ENCODE data around the gene NUDT7.

Gene NUDT7

GRCh38 chr16:77711179-77711578 lies 11.1 kb upstream of the NUDT7 start:
- Histone ChIP-seq H3K36me3 (ENCODE audit: control insufficient read depth, low read length) (no peaks in the 10 kb centered on the region), H3K9me3 (ENCODE audit: control insufficient read depth, insufficient read depth, low read length) (no peaks in the 10 kb centered on the region), H3F3A (ENCODE audit: control insufficient read depth, insufficient read depth) (no peaks in the 10 kb centered on the region), H3K27ac (ENCODE audit: low read depth, low read length) (no peak overlapping the region), H3K9me2 (replicated peaks; ENCODE audit: control insufficient read depth, low read length) (no peaks in the 10 kb centered on the region), H3K4me1 (ENCODE audit: control insufficient read depth, low read length) (no peaks in the 10 kb centered on the region), H3K79me2 (ENCODE audit: control insufficient read depth, low read length) (no peaks in the 10 kb centered on the region), H3K4me3 (ENCODE audit: low read length) (no peak overlapping the region), H3K27me3 (ENCODE audit: control insufficient read depth, low read length) (no peaks in the 10 kb centered on the region), H4K20me1 (ENCODE audit: control insufficient read depth, insufficient read depth, low read depth, low read length) (no peaks in the 10 kb centered on the region), H3K4me2 (ENCODE audit: low read length) (no peak overlapping the region)
- no peak for TF ChIP-seq EZH2phosphoT487 (IDR thresholded peaks at IDR 0.05; ENCODE audit: borderline replicate concordance, low read length)
- no peak for TF ChIP-seq CTCF (IDR thresholded peaks at IDR 0.05; ENCODE audit: low read depth, low read length, poor library complexity, severe bottlenecking)

GRCh38 chr16:77711775-77712174 lies 10.5 kb upstream of the NUDT7 start:
- H3K9me2 ChIP-seq (replicated peaks; ENCODE audit: control insufficient read depth, low read length): no peaks in the 10 kb centered on the region
- H3K9me3 ChIP-seq (ENCODE audit: control insufficient read depth, insufficient read depth, low read length): no peaks in the 10 kb centered on the region
- H3K27ac ChIP-seq (ENCODE audit: low read depth, low read length): no peak overlapping the region
- H3K27me3 ChIP-seq (ENCODE audit: control insufficient read depth, low read length): no peaks in the 10 kb centered on the region
- TF ChIP-seq CTCF (IDR thresholded peaks at IDR 0.05; ENCODE audit: low read depth, low read length, poor library complexity, severe bottlenecking): no peak
- no peak for TF ChIP-seq EZH2phosphoT487 (IDR thresholded peaks at IDR 0.05; ENCODE audit: borderline replicate concordance, low read length)
- H3K4me3 ChIP-seq (ENCODE audit: low read length): no peak overlapping the region
- no peaks in the 10 kb centered on the region for H3K36me3 ChIP-seq (ENCODE audit: control insufficient read depth, low read length)
- no peak overlapping the region for H3K4me2 ChIP-seq (ENCODE audit: low read length)
- no peaks in the 10 kb centered on the region for H3F3A ChIP-seq (ENCODE audit: control insufficient read depth, insufficient read depth)
- no peaks in the 10 kb centered on the region for H4K20me1 ChIP-seq (ENCODE audit: control insufficient read depth, insufficient read depth, low read depth, low read length)
- H3K4me1 ChIP-seq (ENCODE audit: control insufficient read depth, low read length): no peaks in the 10 kb centered on the region
- no peaks in the 10 kb centered on the region for H3K79me2 ChIP-seq (ENCODE audit: control insufficient read depth, low read length)

- no peaks in the 10 kb centered on the region for H3K27me3 ChIP-seq (ENCODE audit: control insufficient read depth, low read length)
- H3K4me1 ChIP-seq (ENCODE audit: control insufficient read depth, low read length): peaks cover 7% of the 10 kb centered on the region
- H4K20me1 ChIP-seq (ENCODE audit: control insufficient read depth, insufficient read depth, low read depth, low read length): no peaks in the 10 kb centered on the region
- H3K27ac ChIP-seq (ENCODE audit: low read depth, low read length): no peak overlapping the region
- H3K36me3 ChIP-seq (ENCODE audit: control insufficient read depth, low read length): no peaks in the 10 kb centered on the region
- H3K4me3 ChIP-seq (ENCODE audit: low read length): no peak overlapping the region
- H3K79me2 ChIP-seq (ENCODE audit: control insufficient read depth, low read length): no peaks in the 10 kb centered on the region
- no peaks in the 10 kb centered on the region for H3K9me2 ChIP-seq (replicated peaks; ENCODE audit: control insufficient read depth, low read length)
- H3F3A ChIP-seq (ENCODE audit: control insufficient read depth, insufficient read depth): no peaks in the 10 kb centered on the region
- H3K9me3 ChIP-seq (ENCODE audit: control insufficient read depth, insufficient read depth, low read length): no peaks in the 10 kb centered on the region
- TF ChIP-seq CTCF (IDR thresholded peaks at IDR 0.05; ENCODE audit: low read depth, low read length, poor library complexity, severe bottlenecking) (no peak), EZH2phosphoT487 (IDR thresholded peaks at IDR 0.05; ENCODE audit: borderline replicate concordance, low read length) (no peak)
- no peak overlapping the region for H3K4me2 ChIP-seq (ENCODE audit: low read length)
Observed at GRCh38 chr16:77715145-77715544, 7.2 kb upstream of the NUDT7 start.

All from DOHH2 (cell line).